DMS53 treated with DMSO at 0.1 percent for 48 hours (cell line): ENCODE measurements around the gene DLGAP3.

Experiments used
- DNase-seq: peaks from one replicate; lab custom pipeline; 2025; ENCODE audit not compliant: unreplicated experiment; lab: John Stamatoyannopoulos, UW

The DLGAP3 gene

DNA sequence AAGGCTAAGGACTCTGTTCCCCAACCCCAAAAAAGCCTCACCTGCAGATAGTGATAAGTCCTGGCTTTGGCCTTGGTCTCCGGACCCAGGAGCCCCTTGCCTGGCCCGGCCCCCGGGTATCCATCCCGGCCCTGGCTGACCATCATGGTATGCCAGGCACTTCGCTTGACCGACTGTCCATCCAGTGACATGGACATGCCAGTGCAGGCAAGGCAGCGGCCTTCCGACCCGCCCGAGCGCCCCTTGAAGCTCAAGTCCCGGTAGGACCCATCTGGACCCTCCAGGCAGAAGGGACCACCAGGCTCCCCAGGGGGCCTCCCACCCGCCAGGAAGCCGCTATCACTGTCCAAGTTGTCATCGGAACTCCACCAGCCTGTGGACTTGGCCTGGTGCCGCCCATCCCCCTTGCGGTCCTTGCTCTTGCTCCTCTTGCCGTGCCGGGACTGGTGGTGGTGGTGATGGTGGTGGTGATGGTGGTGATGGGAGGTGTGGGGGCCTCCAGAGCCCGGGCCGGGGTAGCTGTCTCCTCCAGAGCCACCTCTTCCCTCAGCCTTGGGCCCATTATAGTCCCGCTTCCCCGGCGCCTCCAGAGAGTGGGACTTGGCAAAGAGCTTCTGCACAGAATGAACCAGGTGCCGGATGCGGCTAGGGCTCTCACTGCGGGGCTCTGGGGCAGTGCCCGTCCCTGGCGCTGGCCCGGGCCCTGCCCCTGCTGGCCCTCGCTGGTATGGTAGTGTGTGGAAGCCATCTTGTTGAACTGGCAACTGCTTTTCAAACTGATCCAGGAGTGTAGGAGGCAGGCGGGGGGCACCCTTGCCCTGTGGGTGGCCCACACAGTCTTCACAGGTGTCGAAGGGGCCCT is 25.0 kb downstream of the DLGAP3 start:
- DNase-seq, result no peak

- no peak for DNase-seq
These were observed 27.5 kb downstream of the DLGAP3 start for GRCh38 chr1:34901919-34902318.

DNA sequence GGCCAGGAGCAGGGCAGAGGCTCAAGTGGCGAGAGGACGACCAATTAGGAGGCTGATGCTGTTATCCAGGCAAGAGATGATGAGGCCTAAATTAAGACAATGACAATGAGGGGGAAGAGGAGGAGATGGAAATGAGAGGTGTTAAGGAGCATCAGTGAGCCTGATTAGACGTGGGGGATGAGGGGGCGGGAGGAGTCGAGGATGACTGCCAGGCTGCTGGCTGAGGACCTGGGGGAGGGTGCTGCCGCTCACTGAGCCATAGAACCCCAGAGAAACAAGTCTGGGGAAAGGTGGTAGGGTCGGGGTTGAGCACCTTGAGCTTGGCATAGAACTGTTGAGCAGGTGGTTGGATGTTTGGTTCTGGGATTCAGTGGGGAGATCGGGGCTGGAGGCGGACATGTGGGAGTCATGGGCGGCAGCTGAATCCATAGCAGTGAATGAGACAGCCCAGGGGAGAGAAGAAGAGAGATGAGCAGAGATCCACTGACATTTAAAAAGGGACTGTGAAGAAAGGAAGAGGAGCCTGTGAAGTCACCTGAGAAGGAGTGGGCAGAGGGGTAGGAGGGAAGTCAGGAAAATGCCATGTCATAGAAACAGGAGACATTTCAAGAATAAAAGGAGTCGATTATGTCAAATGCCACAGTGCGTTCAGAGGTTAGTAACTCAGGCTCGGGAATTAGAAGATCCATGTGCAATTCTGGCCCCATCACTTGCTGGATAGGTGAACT is 28.5 kb downstream of the DLGAP3 start:
- DNase-seq, result no peak

- DNase-seq, result no peak
These were observed 29.5 kb downstream of the DLGAP3 start for GRCh38 chr1:34899906-34900305.

- no peak for DNase-seq
These were observed 30.0 kb downstream of the DLGAP3 start for GRCh38 chr1:34899471-34899870.

GRCh38 chr1:34898330-34898761 is 31.1 kb downstream of the DLGAP3 start:
- no peak for DNase-seq

- DNase-seq, result no peak
These were observed 32.8 kb downstream of the DLGAP3 start for GRCh38 chr1:34896612-34897011.

DNA sequence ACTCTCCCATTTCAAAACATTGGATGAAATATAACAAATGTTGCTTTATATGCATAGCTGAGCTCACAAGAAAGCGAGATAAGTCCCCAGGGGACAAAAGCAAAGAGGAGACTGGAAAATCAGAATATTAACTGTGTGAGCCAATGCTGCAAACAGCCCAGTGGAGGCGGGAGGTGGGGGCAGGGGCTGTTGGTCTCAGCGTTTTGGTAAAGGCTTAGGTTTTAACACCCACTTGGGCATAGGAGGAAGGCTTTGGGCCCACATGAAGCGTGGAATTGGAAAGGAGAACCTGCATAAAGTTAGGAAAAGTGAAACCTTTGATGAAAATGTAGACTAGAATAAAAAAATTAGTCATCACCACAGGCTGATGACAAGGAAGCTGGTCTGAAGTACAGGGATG is 39.7 kb downstream of the DLGAP3 start:
- DNase-seq, result no peak

DNA sequence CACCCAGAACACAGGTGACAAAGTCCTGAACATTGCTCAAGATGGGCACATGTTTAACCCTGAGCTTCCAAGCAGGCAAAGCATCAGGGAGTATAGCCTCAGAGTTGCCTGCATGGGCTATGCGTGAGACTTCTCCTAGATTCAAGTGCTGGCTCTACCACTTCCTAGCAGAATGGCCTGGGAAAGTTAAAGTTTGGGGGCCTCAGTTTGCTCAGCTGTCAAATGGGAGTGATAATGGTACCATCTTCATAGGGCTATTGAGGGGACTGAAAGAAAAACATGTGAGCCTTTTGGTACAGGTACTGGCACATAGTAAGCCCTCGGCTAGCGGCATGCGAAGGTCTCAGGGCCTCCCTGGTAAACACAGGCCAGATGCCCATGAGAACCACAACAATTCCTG is 41.9 kb downstream of the DLGAP3 start:
- DNase-seq, result no peak

DNA sequence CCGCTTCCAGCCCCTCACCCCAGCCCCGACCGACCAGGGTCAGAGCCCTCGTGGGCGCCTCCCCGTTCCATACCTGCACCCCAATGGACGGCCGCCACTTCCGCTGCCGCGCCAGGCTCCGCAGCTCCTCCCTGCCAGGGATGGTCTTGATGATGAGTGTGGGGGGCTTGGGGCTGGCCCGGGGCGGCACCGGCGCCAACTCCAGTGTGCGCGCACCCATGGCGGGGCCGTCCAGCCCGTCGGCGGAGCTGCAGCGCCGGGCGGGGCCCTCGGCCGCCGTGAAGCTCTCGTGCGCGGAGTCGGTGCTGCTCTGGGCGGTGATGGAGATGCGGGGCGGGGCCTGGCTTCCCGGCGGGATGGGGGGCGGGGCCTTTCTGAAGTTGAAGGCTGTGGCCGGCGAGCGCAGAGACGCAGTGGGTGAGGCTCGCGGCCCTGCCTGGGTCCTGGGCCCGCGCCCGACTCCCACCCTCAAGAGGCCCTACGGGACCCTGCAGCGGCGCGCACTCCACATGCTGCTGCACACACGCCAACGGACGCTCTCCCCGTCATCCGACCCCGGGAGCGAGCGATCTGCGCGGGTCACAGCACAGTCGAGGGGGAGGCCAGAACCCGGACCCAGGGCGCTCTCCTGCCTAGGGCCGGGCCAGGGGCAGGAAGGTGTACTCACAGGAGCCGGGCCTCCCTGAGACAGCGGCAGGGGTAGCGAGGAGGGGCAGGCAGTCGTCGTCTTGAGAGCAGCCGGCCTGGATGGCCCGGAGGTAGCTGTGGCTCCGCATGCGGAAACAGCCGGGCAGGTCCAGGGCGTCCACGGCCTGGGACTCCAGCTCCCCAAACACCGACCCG is 43.8 kb downstream of the DLGAP3 start:
- peak; percentile 25 for DNase-seq

GRCh38 chr1:34884961-34885360 is 44.5 kb downstream of the DLGAP3 start:
- DNase-seq, result no peak

GRCh38 chr1:34884536-34884935 is 44.9 kb downstream of the DLGAP3 start:
- no peak for DNase-seq

GRCh38 chr1:34879230-34879629 is 50.2 kb downstream of the DLGAP3 start:
- DNase-seq, result peak; percentile 54

- DNase-seq, result no peak
These were observed 53.0 kb downstream of the DLGAP3 start for GRCh38 chr1:34876406-34876805.

DNA sequence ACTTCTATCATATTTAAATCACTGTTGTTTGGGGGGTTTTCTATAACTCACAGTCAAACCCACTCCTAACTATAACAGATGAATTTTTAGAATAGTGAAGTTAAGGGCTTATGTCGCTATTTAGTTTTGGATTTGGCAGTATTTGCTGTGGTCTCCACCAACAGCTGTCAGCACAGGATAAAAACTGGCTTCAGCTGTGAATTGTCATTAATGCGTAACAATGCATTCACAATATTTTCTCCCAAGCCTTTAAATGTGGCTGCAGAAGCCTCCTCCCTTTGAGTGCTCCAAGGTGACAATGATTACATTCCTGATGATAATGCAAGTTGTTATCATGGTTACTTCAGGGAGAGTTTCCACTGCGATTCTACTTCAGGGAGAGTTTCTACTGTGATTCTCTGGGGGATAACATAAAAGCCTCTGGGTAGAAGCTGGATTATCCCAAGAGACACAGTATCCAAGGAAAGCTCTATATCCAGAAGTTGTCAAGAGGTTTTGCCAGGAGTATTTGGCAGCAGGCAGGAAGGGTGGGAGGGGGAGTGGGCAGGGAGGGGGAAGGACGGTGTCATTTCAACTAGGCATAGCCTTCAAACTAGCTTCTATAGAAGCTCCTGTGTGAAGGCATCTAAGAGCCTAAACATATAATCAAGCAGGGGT is 55.0 kb downstream of the DLGAP3 start:
- no peak for DNase-seq

DNA sequence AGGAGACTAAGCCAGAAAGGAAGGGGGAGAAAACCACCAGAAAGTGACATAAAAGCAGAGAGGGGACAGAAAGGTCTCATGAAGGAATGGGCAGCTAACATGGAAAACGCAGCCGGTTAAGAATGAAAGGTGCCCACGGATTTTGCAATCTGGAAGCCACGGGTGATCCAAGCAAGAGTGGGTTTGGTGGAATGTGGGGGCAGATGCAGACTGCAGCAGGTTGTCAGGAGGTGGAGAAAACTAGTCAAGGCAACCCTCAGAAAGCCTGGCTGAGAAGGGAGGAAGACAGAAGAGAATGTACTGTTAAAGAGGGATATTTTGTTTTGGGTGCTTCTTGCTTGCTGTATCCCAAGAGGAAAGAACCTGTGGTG is 57.3 kb downstream of the DLGAP3 start:
- no peak for DNase-seq

DNA sequence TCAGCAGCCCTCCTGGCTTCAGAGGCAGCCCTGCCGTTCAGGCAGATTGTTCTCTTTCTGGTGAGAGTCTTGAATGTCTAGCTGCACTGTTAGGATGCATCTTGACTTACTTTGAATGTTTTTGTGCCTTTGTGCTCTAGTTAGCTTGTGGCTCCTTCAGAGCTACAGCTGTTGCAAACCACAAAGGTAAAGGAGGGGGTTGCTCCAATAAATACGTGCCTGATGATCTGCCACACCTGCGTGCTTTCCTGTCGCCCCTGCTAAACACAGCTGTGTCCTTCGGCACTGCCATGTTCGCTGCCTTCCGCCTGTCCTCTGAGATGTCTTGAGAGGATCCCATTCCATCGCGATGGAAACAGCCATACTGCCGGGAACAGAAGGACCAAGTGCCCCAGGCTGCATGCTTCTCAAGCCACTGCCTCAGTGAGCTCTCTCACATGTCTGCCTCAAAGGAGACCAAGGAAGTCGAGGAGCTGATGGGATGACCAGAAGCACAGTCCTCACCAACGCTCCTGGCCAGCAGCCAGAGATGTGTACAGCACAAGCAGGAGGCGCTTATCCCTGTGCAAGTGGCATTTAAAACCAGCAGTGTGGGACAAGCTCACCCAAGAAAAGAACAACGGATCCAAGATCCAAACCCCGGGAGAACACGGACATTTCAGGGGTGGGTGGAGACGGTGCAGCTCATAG is 57.9 kb downstream of the DLGAP3 start:
- DNase-seq, result no peak

DNA sequence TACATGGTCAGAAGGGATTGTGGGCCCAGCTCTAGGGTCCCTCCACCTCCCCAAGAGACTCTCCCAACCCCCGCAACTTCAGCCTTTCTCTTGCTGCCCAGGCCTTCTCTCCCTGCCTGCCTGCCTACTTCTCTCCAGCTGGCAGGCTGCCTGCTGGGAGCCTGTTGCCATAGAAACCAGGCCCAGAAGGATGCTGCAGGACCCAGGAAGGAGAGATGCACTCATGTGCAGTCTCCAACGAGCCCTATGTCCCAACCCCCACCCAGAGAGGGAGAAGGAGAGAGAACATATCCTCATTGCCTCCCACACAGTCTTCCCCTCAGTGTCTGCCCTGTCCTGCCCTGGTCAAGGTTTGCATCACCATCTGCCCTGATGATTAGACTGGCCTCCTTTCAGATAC is 59.1 kb downstream of the DLGAP3 start:
- DNase-seq, result no peak

- no peak for DNase-seq
These were observed 59.7 kb downstream of the DLGAP3 start for GRCh38 chr1:34869760-34870159.
